ENCODE data around the gene PI4KA. TPM values are rescaled to one million over a fixed set of nuclear protein-coding genes. Genes with fewer than 3 reads are reported as not detected.

Gene PI4KA
- total RNA-seq, 2 donors from 2014 or later = 42.5 to 47.2 TPM

- ATAC-seq (no peak), DNase-seq (no peak)
- no peaks in the 10 kb centered on the region for H3K27me3 ChIP-seq
- WGBS, 2 donors = 41 to 43% methylated on average over 7 of the region's 7 CpGs
- H3K9me3 ChIP-seq = no peaks in the 10 kb centered on the region
- no peak overlapping the region for H3K4me3 ChIP-seq
- TF ChIP-seq POLR2A (IDR thresholded peaks at IDR 0.05) (no peak), CTCF (IDR thresholded peaks at IDR 0.05) (no peak)
- intact Hi-C loops (cut with DNase I) = no loop called here
- no peaks in the 10 kb centered on the region for H3K36me3 ChIP-seq (replicated peaks in 1 of 2; ENCODE audit: insufficient read depth in 1 of 2, low read depth in 2 of 2)
- H3K4me1 ChIP-seq = peaks cover 24% of the 10 kb centered on the region
- H3K27ac ChIP-seq = peak overlapping the region in 1 of 4 donors; percentile 91
Measured at GRCh38 chr22:20857247-20857643, 1.4 kb downstream of the PI4KA start.

GRCh38 chr22:20853236-20853660, 5.4 kb downstream of the PI4KA start:
- ATAC-seq = no peak
- H3K4me3 ChIP-seq = no peak overlapping the region
- TF ChIP-seq CTCF (IDR thresholded peaks at IDR 0.05) = no peak
- TF ChIP-seq POLR2A (IDR thresholded peaks at IDR 0.05) = no peak
- DNase-seq = no peak
- peaks cover 11% of the 10 kb centered on the region for H3K4me1 ChIP-seq
- H3K36me3 ChIP-seq (replicated peaks in 1 of 2; ENCODE audit: insufficient read depth in 1 of 2, low read depth in 2 of 2) = no peaks in the 10 kb centered on the region
- no peak overlapping the region for H3K27ac ChIP-seq
- 74 to 85% methylated on average over 3 of the region's 3 CpGs for WGBS, 2 donors
- intact Hi-C loops (cut with DNase I) = no loop called here
- no peaks in the 10 kb centered on the region for H3K27me3 ChIP-seq
- H3K9me3 ChIP-seq = no peaks in the 10 kb centered on the region

- H3K9me3 ChIP-seq = no peaks in the 10 kb centered on the region
- no peaks in the 10 kb centered on the region for H3K27me3 ChIP-seq
- WGBS, 2 donors = 73 to 74% methylated on average over 6 of the region's 6 CpGs
- no peak overlapping the region for H3K27ac ChIP-seq
- H3K36me3 ChIP-seq (replicated peaks in 1 of 2; ENCODE audit: insufficient read depth in 1 of 2, low read depth in 2 of 2) = no peaks in the 10 kb centered on the region
- DNase-seq (no peak), ATAC-seq (no peak)
- peaks cover 6% of the 10 kb centered on the region for H3K4me1 ChIP-seq
- intact Hi-C loops (cut with DNase I) = no loop called here
- TF ChIP-seq CTCF (IDR thresholded peaks at IDR 0.05) (no peak), POLR2A (IDR thresholded peaks at IDR 0.05) (no peak)
- no peak overlapping the region for H3K4me3 ChIP-seq
Measured at GRCh38 chr22:20852503-20852902, 6.1 kb downstream of the PI4KA start.

- no peak for ATAC-seq
- 44 to 80% methylated on average over 4 of the region's 4 CpGs for WGBS, 2 donors
Measured at GRCh38 chr22:20852076-20852475, 6.5 kb downstream of the PI4KA start.

More at GRCh38 chr22:20852076-20852475, 6.5 kb downstream of the PI4KA start:
- Histone ChIP-seq H3K4me3 (no peak overlapping the region), H3K27me3 (no peaks in the 10 kb centered on the region), H3K9me3 (no peaks in the 10 kb centered on the region), H3K27ac (no peak overlapping the region), H3K36me3 (replicated peaks in 1 of 2; ENCODE audit: insufficient read depth in 1 of 2, low read depth in 2 of 2) (no peaks in the 10 kb centered on the region), H3K4me1 (peaks cover 2% of the 10 kb centered on the region)
- no peak for DNase-seq
- intact Hi-C loops (cut with DNase I) = no loop called here
- TF ChIP-seq CTCF (IDR thresholded peaks at IDR 0.05) (no peak), POLR2A (IDR thresholded peaks at IDR 0.05) (no peak)

All from body of pancreas (tissue), 4 donors.